ENCODE results near the gene EDN2.

Gene EDN2

GRCh38 chr1:41517062-41517438, 32.6 kb upstream of the EDN2 start:
- no peak for DNase-seq (ENCODE audit: low read depth in 2 of 2)

- peak; percentile 41 to 63 for DNase-seq (ENCODE audit: low read depth in 2 of 2)
Observed at GRCh38 chr1:41516168-41517061, 31.9 kb upstream of the EDN2 start.

DNA sequence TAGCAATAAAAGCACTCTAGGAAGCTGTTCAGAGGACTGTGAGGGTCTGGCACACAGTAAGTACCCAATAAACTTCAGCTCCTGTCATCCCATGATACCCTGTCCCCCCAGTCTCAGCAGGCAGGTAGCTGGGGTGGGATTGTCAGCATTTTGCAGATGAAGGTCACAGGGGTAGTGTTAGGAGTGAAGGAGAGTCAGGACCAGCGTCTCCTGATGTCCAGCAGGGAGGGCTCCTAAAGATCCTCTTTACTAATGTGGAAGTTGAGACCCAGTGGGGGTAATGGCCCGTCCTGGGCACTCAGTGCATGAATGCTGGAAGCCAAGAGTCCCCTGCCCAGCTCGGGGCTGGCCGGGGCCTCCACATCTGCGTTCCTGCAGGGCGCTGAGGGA, 31.3 kb upstream of the EDN2 start:
- DNase-seq (ENCODE audit: low read depth in 2 of 2) = no peak

DNA sequence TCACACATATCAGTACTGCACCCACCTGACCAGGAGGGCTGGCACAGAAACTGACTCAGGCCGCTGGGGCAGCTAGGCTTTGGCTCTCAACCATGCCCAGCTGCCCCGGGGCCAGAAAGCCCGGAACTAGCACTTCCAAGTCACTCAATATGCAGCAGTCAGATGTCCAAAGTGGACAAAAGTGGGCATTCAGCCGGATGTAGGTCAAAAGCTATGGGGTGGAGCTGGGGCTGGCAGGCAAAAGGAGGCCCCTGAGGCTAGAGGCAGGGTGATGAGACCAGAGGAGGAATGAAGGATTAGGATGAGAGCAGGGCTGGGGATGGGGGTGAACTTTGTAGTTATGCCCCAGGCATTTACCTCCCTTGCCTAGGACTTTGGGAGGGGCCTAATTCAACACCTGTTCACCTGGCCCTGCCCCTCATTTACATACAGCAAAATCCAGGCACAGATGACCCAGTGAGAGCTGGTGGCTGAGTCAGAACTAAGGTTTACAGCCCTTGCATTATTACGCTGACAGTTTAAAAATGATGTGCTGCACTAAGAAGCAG, 30.7 kb upstream of the EDN2 start:
- no peak for DNase-seq (ENCODE audit: low read depth in 2 of 2)

DNA sequence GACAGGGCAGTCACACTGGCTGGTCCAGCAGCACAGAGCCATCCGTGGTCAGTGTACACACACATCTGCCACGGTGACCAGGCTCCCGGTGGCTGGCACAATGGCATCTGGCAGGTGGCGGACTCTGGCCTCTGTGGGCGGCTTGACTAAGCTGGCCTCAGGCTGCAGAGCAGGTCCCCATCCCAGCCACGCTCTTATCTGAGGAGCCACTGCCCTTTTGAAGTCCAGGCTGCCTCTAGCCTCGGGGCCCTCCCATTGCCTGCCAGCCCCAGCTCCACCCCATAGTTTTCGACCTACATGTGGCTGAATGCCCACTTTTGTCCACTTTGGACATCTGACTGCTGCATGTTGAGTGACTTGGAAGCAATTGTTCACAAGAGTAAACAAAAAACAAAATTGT, 29.9 kb upstream of the EDN2 start:
- no peak for DNase-seq (ENCODE audit: low read depth in 2 of 2)

DNA sequence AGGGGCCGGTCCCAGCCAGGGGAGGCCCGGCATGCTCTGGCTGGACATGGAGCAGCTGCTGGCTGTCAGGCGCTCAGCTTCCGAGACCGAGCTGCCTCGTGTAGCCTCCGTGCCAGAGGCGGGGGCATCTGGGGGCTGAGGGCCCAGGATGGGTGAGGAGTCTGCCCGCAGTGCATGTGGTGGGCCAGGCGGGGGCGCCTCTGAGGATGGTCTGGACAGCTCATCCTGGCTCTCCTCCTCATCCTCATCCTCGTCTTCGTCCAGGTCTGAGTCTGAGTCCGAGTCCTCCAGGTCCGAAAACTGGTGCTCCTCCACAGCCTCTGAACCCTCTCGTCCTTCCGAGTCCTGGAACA, 28.9 kb upstream of the EDN2 start:
- peak in 1 of 2 donors; percentile 23 for DNase-seq (ENCODE audit: low read depth in 2 of 2)

- no peak for DNase-seq (ENCODE audit: low read depth in 2 of 2)
Observed at GRCh38 chr1:41512701-41513382, 28.4 kb upstream of the EDN2 start.

GRCh38 chr1:41511239-41511540, 26.7 kb upstream of the EDN2 start:
- no peak for DNase-seq (ENCODE audit: low read depth in 2 of 2)

DNA sequence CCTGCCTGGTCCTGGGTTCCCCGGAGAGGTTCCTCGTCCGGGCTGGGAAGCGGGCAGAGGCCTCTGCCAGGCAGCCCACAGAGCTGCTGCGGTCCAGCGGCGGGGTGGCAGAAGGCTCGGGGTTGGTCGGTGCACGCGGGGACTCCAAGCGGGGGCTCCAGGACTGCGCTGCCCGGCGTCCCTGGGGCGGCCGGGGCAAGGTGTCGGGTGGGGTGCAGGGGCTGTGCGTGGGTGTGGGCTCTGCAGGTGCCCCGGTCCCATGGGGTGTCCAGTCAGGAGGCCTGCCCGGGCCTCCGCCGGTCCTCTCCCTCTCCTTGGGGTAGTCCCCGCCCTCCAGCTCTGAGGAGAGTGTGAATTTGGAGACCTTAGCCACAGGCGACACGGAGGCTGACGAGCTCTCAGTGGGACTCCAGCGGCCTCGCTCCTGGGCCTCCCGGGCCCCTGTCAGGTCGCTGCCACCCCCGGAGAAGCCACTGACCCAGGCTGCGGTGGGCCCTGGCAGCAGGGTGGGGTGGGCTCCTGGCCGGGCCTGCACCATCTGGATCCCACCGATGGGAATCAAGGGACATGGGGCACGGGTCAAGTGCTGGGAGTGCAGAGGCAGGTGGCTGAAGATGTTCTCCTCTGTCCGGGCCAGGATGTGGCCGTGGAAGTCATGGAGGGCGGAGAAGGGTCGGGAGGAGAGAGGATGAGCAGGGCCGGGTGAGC, 26.2 kb upstream of the EDN2 start:
- DNase-seq (ENCODE audit: low read depth in 2 of 2) = no peak

GRCh38 chr1:41509270-41509671, 24.8 kb upstream of the EDN2 start:
- no peak for DNase-seq (ENCODE audit: low read depth in 2 of 2)

DNA sequence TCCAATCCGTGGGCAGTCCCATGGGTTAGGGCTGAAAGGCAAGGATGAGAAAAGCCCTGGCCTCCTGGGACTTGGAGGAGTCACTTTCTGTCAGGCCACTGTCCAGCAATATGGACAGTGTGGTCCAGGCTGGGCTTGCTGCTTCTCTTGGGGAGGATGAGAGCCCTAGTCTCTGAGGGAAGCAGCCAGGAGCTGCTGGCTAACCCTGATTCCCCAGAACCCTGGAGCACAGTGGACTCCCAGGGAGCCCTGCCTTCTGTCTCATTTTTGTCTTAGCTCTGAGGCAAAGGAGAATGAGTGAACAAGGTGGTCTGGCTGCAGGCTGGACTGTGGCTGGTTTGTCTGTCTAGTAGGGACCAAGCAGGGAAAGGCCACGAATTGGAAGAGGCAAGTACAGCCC, 23.8 kb upstream of the EDN2 start:
- DNase-seq (ENCODE audit: low read depth in 2 of 2) = no peak

DNA sequence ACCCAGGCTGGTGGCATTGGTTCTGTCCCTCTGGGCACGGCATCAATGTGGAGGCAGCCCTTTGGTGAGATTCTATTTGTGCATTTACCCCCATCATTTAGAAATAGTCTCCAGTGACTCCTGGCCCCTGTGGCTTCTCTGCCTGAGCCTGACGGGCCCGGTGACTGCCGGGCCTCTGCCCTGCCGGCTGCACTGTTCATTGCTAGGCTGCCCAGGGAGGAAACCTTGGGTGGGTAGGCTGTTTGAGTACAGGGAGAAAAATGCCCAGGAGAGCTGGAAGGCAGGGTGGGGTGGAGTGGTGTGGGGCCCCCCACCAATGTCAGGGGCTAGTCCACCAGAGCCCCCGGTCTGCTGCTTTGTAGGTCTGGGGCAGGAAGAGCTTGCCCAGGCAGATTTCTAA, 23.4 kb upstream of the EDN2 start:
- no peak for DNase-seq (ENCODE audit: low read depth in 2 of 2)

GRCh38 chr1:41507110-41507720, 22.7 kb upstream of the EDN2 start:
- no peak for DNase-seq (ENCODE audit: low read depth in 2 of 2)

GRCh38 chr1:41504114-41505035, 19.9 kb upstream of the EDN2 start:
- DNase-seq (ENCODE audit: low read depth in 2 of 2) = no peak

DNA sequence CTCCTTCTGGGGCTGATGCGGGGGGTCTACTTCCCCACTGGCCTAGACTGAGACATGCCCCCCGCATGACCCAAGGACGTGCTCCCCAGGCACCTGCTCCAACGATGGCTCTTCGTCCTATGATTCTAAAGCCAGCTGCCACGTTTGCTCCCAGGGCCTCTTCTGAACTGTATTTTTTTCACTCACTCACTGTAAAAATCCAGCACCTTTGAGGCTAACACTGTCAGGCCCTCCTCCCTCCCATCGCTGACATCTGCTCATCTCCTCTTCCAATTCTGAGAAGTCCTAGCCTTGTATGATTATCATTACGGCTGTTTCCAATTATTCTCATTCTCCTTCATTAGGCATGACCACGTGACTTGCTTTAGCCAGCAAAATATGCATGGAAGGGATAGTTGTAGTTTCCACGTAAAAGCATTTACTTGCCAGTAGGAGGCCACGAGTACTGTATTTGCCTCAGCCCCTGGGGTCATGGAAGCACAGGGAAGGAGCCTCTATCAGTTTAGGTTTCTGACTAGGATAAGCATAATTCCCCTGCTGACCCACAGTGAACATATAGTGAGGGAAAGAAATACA, 19.1 kb upstream of the EDN2 start:
- DNase-seq (ENCODE audit: low read depth in 2 of 2) = no peak

GRCh38 chr1:41502912-41503311, 18.4 kb upstream of the EDN2 start:
- DNase-seq (ENCODE audit: low read depth in 2 of 2) = no peak

GRCh38 chr1:41501581-41501980, 17.1 kb upstream of the EDN2 start:
- no peak for DNase-seq (ENCODE audit: low read depth in 2 of 2)

GRCh38 chr1:41500781-41501518, 16.5 kb upstream of the EDN2 start:
- DNase-seq (ENCODE audit: low read depth in 2 of 2) = no peak

GRCh38 chr1:41500378-41500777, 15.9 kb upstream of the EDN2 start:
- no peak for DNase-seq (ENCODE audit: low read depth in 2 of 2)

- no peak for DNase-seq (ENCODE audit: low read depth in 2 of 2)
Observed at GRCh38 chr1:41499591-41499990, 15.1 kb upstream of the EDN2 start.

Measured in stimulated activated CD4-positive, alpha-beta T cell treated with anti-CD3 and anti-CD28 coated beads, Interleukin-4, amount 100 ng/mL, for 48 hours (primary cell).